Measurements from ENCODE around the gene YJU2. TPM values are rescaled to one million over a fixed set of nuclear protein-coding genes. Genes with fewer than 3 reads are reported as not detected.

Gene YJU2
- total RNA-seq, 1 donor, result 17.0 TPM

GRCh38 chr19:4198467-4199126 lies 48.3 kb upstream of the YJU2 start:
- Histone ChIP-seq H3K79me2 (ENCODE audit: insufficient read depth, low read length) (no peaks in the 10 kb centered on the region), H3K9me3 (ENCODE audit: low read depth, low read length) (no peaks in the 10 kb centered on the region), H4K20me1 (ENCODE audit: insufficient read depth, low read length) (no peaks in the 10 kb centered on the region), H2AFZ (ENCODE audit: low read length) (no peak overlapping the region), H3K4me1 (ENCODE audit: insufficient read depth, low read length) (no peaks in the 10 kb centered on the region), H3K4me2 (ENCODE audit: insufficient read depth, low read length) (no peak overlapping the region), H3K36me3 (ENCODE audit: insufficient read depth, low read length) (no peaks in the 10 kb centered on the region), H3K27ac (ENCODE audit: low read depth, low read length) (no peak overlapping the region), H3K4me3 (ENCODE audit: insufficient read depth, low read length) (no peak overlapping the region), H3K27me3 (ENCODE audit: insufficient read depth, low read length) (peaks cover 16% of the 10 kb centered on the region)
- DNase-seq (ENCODE audit: insufficient read length, low spot score, missing footprints), result peak; percentile 88
- TF ChIP-seq CTCF (IDR thresholded peaks at IDR 0.05; ENCODE audit: extremely low read depth, low read depth, low read length), result no peak

DNA sequence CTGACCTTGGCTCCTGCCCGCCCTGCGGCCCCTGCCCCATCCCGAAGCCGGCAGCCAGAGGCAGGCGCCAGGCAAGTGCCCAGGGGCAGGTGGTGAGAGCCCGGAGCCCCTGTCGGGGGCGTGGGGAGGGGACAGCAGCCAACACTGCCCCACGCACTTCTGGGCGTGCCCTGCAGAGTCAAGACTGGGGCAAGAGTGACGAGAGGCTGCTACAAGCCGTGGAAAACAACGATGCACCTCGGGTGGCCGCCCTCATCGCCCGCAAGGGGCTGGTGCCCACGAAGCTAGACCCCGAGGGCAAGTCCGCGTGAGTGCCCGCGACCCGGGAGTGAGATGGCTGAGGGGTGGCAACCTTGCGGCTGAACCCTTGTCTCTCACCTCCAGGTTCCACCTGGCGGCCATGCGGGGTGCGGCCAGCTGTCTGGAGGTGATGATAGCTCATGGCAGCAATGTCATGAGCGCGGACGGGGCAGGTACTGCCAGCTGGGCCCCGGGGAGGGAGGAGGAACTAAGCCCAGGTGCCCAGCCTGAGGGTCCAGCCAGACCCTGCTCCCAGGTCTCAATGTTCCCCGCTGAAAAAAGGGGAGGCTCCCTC lies 47.1 kb upstream of the YJU2 start:
- Histone ChIP-seq H3K4me3 (ENCODE audit: insufficient read depth, low read length) (no peak overlapping the region), H3K36me3 (ENCODE audit: insufficient read depth, low read length) (no peaks in the 10 kb centered on the region), H3K27ac (ENCODE audit: low read depth, low read length) (no peak overlapping the region), H2AFZ (ENCODE audit: low read length) (no peak overlapping the region), H3K27me3 (ENCODE audit: insufficient read depth, low read length) (peaks cover 9% of the 10 kb centered on the region), H3K4me2 (ENCODE audit: insufficient read depth, low read length) (no peak overlapping the region), H4K20me1 (ENCODE audit: insufficient read depth, low read length) (no peaks in the 10 kb centered on the region), H3K9me3 (ENCODE audit: low read depth, low read length) (no peaks in the 10 kb centered on the region), H3K4me1 (ENCODE audit: insufficient read depth, low read length) (peaks cover 3% of the 10 kb centered on the region), H3K79me2 (ENCODE audit: insufficient read depth, low read length) (no peaks in the 10 kb centered on the region)
- TF ChIP-seq CTCF (IDR thresholded peaks at IDR 0.05; ENCODE audit: extremely low read depth, low read depth, low read length), result no peak
- DNase-seq (ENCODE audit: insufficient read length, low spot score, missing footprints), result peak; percentile 42

DNA sequence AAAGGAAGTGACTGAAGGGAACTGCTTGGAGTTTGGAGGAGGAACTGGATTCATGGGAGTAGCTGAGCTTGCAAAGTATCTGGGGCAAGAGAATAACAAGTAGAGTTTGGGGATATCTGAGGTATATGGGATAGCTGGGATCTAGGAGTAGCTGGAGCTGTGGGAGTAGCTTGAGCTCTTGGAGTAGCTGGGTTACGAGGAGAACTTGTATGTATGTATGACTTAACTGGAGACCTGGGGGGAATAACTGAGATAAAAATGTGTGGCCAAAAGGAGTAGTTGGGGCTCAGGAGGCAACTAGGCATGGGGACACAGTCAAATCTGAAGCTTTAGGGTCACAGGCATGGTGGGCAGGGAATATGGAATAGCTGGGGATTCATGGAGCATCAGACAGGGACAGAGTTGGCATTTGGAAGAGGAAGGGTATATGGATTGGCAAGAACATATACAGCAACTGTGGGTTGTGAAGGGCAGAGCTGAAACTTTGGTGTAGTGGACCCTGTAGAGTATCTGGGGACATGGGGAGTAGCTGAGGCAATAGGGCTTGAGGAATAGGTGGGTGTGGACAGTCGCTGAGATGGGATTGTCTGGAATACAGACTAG lies 45.8 kb upstream of the YJU2 start:
- no peak for TF ChIP-seq CTCF (IDR thresholded peaks at IDR 0.05; ENCODE audit: extremely low read depth, low read depth, low read length)

DNA sequence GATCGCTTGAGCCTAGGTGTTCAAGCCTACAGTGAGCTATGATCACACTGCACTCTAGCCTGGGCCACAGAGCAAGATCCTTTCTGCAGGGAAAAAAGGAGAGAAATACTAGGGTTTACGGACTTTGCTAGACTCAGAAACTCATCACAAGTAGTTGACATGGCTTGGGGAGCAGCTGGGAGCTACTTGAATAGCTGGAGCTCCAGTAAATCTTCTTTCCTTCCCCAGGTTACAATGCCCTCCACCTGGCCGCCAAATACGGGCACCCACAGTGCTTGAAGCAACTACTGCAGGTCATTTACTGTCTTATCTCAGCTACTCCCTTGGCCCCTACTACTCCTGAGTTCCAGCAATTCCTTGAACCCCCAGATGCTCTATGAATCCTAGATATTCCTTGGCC lies 45.1 kb upstream of the YJU2 start:
- H3K4me1 ChIP-seq (ENCODE audit: insufficient read depth, low read length), result peaks cover 3% of the 10 kb centered on the region
- H3K36me3 ChIP-seq (ENCODE audit: insufficient read depth, low read length), result no peaks in the 10 kb centered on the region
- no peaks in the 10 kb centered on the region for H4K20me1 ChIP-seq (ENCODE audit: insufficient read depth, low read length)
- H3K4me3 ChIP-seq (ENCODE audit: insufficient read depth, low read length), result no peak overlapping the region
- no peak overlapping the region for H3K4me2 ChIP-seq (ENCODE audit: insufficient read depth, low read length)
- no peak overlapping the region for H3K27ac ChIP-seq (ENCODE audit: low read depth, low read length)
- TF ChIP-seq CTCF (IDR thresholded peaks at IDR 0.05; ENCODE audit: extremely low read depth, low read depth, low read length), result no peak
- no peaks in the 10 kb centered on the region for H3K9me3 ChIP-seq (ENCODE audit: low read depth, low read length)
- peak; percentile 81 for DNase-seq (ENCODE audit: insufficient read length, low spot score, missing footprints)
- H3K27me3 ChIP-seq (ENCODE audit: insufficient read depth, low read length), result peaks cover 9% of the 10 kb centered on the region
- H2AFZ ChIP-seq (ENCODE audit: low read length), result no peak overlapping the region
- no peaks in the 10 kb centered on the region for H3K79me2 ChIP-seq (ENCODE audit: insufficient read depth, low read length)

More for the DNA sequence above, 45.8 kb upstream of the YJU2 start:
- Histone ChIP-seq H3K36me3 (ENCODE audit: insufficient read depth, low read length) (no peaks in the 10 kb centered on the region), H3K4me2 (ENCODE audit: insufficient read depth, low read length) (no peak overlapping the region), H4K20me1 (ENCODE audit: insufficient read depth, low read length) (no peaks in the 10 kb centered on the region), H3K27ac (ENCODE audit: low read depth, low read length) (no peak overlapping the region), H3K9me3 (ENCODE audit: low read depth, low read length) (no peaks in the 10 kb centered on the region), H3K4me1 (ENCODE audit: insufficient read depth, low read length) (peaks cover 3% of the 10 kb centered on the region), H3K4me3 (ENCODE audit: insufficient read depth, low read length) (no peak overlapping the region), H2AFZ (ENCODE audit: low read length) (no peak overlapping the region), H3K27me3 (ENCODE audit: insufficient read depth, low read length) (peaks cover 9% of the 10 kb centered on the region), H3K79me2 (ENCODE audit: insufficient read depth, low read length) (no peaks in the 10 kb centered on the region)
- peak; percentile 57 for DNase-seq (ENCODE audit: insufficient read length, low spot score, missing footprints)
